HL-60 (cell line): Measurements from ENCODE around the gene KLF2.

Source experiments
- DNase-seq, 2 experiments: peaks; one replicate each; pipeline ENCODE4 v3.0.0-alpha.2; 2010 to 2020; ENCODE audit warnings: low read depth in 1 of 2, low spot score in 1 of 2
- H3K27ac ChIP-seq: fragments of 250-450 bp; sonication (Bioruptor Pico); replicated peaks from 2 replicates; pipeline ENCODE4 v1.5.1; 2020; ENCODE audit warnings: mild to moderate bottlenecking, moderate library complexity
- H3K27me3 ChIP-seq: fragments of 250-450 bp; sonication (Bioruptor Pico); 2 replicates; pipeline ENCODE4 v1.5.1; 2021; ENCODE audit warnings: mild to moderate bottlenecking, moderate library complexity; ENCODE audit not compliant: insufficient read depth, poor library complexity, severe bottlenecking
- H3K4me3 ChIP-seq: replicated peaks from 2 replicates; pipeline ENCODE4 v1.5.1; 2011; ENCODE audit warnings: mild to moderate bottlenecking, control low read depth, low read length; ENCODE audit not compliant: insufficient read depth
- GABPA ChIP-seq: IDR thresholded peaks from 2 replicates; pipeline ENCODE4 v1.6.1; 2012; ENCODE audit warnings: low read depth
- POLR2AphosphoS5 ChIP-seq: IDR thresholded peaks from 2 replicates; pipeline ENCODE4 v1.6.1; 2012; ENCODE audit warnings: low read depth
- SPI1 ChIP-seq: IDR thresholded peaks from 2 replicates; pipeline ENCODE4 v1.6.1; 2012; ENCODE audit warnings: low read depth, mild to moderate bottlenecking, borderline replicate concordance
- TF ChIP-seq, protein P1 (sequence below): IDR thresholded peaks from one replicate; pipeline ENCODE4 v1.5.1; 2011; ENCODE audit warnings: low read length, control low read depth, inconsistent platforms; ENCODE audit not compliant: insufficient read depth
- TF ChIP-seq, protein P2 (sequence below): IDR thresholded peaks from 2 replicates; pipeline ENCODE4 v1.6.1; 2012; ENCODE audit warnings: low read depth; ENCODE audit not compliant: insufficient replicate concordance

The KLF2 gene

DNA sequence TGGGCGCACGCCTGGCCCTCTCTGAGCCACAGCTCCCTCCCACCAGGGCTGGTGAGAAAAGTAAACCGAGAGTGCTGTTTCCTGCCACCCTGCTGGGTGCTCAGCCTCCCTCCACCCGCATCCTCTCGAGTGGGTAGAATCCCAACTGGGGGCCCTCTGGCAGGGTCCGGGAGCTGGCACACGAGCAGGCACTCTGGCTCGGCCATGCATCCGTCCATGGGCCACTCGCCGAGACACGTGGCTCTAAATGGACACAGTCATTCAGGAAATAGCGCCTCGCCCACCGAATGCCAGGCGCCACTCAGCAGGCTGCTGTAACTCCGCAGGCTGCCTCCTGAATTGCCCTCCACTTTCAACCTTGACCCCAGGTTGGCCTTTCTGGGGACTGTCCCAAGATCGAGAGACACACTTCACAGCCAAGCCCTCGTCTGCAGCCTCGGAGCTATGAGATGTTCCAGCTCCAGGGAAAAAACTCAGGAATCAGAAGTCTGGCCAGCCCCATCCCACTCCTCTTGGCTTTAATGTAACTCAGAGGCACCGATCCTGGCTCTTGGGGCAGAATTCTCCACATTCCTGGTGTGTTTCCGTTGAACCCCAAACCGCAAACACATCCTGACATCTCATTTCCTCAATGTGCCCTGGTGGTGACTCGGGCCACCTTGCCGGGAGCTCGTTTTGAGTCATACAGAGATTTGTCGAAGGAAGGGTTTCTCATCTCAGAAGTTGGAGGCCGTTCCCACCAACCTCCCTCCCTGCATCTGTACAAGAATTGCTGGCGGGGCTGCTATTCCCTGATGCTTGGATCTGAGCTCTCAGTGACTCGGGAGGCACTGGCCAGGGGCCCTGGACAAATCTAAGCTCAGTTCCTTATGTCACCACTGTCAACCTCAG, 14.1 kb downstream of the KLF2 start:
- no peak for TF ChIP-seq GABPA
- TF ChIP-seq, protein P1, sequence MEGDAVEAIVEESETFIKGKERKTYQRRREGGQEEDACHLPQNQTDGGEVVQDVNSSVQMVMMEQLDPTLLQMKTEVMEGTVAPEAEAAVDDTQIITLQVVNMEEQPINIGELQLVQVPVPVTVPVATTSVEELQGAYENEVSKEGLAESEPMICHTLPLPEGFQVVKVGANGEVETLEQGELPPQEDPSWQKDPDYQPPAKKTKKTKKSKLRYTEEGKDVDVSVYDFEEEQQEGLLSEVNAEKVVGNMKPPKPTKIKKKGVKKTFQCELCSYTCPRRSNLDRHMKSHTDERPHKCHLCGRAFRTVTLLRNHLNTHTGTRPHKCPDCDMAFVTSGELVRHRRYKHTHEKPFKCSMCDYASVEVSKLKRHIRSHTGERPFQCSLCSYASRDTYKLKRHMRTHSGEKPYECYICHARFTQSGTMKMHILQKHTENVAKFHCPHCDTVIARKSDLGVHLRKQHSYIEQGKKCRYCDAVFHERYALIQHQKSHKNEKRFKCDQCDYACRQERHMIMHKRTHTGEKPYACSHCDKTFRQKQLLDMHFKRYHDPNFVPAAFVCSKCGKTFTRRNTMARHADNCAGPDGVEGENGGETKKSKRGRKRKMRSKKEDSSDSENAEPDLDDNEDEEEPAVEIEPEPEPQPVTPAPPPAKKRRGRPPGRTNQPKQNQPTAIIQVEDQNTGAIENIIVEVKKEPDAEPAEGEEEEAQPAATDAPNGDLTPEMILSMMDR, result no peak
- TF ChIP-seq SPI1, result no peak
- TF ChIP-seq POLR2AphosphoS5, result no peak
- TF ChIP-seq, protein P2, sequence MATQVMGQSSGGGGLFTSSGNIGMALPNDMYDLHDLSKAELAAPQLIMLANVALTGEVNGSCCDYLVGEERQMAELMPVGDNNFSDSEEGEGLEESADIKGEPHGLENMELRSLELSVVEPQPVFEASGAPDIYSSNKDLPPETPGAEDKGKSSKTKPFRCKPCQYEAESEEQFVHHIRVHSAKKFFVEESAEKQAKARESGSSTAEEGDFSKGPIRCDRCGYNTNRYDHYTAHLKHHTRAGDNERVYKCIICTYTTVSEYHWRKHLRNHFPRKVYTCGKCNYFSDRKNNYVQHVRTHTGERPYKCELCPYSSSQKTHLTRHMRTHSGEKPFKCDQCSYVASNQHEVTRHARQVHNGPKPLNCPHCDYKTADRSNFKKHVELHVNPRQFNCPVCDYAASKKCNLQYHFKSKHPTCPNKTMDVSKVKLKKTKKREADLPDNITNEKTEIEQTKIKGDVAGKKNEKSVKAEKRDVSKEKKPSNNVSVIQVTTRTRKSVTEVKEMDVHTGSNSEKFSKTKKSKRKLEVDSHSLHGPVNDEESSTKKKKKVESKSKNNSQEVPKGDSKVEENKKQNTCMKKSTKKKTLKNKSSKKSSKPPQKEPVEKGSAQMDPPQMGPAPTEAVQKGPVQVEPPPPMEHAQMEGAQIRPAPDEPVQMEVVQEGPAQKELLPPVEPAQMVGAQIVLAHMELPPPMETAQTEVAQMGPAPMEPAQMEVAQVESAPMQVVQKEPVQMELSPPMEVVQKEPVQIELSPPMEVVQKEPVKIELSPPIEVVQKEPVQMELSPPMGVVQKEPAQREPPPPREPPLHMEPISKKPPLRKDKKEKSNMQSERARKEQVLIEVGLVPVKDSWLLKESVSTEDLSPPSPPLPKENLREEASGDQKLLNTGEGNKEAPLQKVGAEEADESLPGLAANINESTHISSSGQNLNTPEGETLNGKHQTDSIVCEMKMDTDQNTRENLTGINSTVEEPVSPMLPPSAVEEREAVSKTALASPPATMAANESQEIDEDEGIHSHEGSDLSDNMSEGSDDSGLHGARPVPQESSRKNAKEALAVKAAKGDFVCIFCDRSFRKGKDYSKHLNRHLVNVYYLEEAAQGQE, result no peak
- DNase-seq, result peak in 1 of 2 experiments; percentile 30
- no peaks in the 10 kb centered on the region for H3K27me3 ChIP-seq
- H3K27ac ChIP-seq, result no peak overlapping the region
- H3K4me3 ChIP-seq, result no peak overlapping the region

DNA sequence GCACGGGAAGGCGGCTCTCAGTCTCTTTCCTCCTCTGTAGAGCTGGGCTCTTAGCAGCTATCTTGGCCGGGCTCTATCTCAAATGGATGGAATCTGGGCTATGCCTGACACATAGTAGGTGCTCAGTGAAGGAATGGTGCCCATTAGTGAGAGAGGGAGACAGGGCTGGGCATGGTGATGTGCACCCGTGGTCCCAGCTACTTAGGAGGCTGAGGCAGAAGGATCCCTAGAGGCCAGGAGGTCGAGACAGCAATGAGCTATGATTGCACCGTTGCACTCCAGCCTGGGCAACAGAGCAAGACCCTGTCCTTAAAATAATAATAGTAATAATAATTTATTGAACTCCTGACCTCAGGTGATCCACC, 14.7 kb downstream of the KLF2 start:
- H3K27me3 ChIP-seq, result no peaks in the 10 kb centered on the region
- TF ChIP-seq, protein P2, result no peak
- TF ChIP-seq, protein P1, result no peak
- no peak for TF ChIP-seq GABPA
- no peak overlapping the region for H3K27ac ChIP-seq
- no peak overlapping the region for H3K4me3 ChIP-seq
- no peak for DNase-seq

DNA sequence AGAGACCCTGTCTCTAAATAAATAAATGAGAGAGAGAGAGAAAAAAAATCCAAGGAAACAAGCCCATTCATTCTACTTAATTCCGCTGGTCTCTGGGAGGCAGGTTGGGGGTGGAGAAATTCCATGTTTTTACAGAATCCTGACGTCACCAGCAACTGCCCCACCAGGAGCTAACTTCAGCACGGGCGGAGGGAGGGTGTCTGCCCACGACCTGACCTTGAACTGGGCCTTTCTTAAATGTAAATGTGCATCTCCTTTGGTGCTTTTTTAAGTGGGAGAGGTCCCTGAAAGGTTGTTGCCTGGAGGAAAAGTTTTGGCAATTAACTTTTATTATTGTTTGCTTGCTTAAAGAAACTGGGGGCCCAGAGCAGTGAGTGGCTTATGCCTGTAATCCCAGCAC, 15.5 kb downstream of the KLF2 start:
- Histone ChIP-seq H3K27ac (no peak overlapping the region), H3K4me3 (no peak overlapping the region), H3K27me3 (no peaks in the 10 kb centered on the region)
- no peak for DNase-seq
- TF ChIP-seq, protein P2, result no peak
- TF ChIP-seq SPI1 (no peak), GABPA (no peak), POLR2AphosphoS5 (no peak)
- TF ChIP-seq, protein P1, result no peak
